ENCODE measurements around the gene THTPA.
"Not testable (repeated sequence)": the region's sequence is repeated elsewhere in the genome, so short reads cannot be mapped to it uniquely, and the experiment has no call there.

Gene THTPA

DNA sequence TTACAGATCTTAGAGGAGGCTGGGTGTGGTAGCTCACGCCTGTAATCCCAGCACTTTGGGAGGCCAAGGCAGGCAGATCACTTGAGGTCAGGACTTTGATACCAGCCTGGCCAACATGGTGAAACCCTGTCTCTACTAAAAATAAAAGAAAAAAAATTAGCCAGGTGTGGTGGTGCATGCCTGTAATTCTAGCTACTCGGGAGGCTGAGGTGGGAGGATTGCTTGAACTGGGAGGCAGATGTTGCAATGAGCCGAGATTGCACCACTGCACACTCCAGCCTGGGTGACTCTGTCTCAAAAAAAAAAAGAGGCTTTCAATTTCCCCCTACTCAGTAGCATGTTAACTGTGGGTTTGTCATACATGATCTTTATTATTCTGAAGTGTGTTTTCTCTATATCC is 38.1 kb downstream of the THTPA start:
- H4K8ac ChIP-seq (ENCODE audit: low read depth, low read length); H4K5ac ChIP-seq (ENCODE audit: low read length); H2BK5ac ChIP-seq (ENCODE audit: low read length); H3K4ac ChIP-seq (ENCODE audit: low read depth, low read length); H3K18ac ChIP-seq (ENCODE audit: low read length); H3K79me2 ChIP-seq (ENCODE audit: control insufficient read depth, insufficient read depth, low read length); H3K27me3 ChIP-seq (ENCODE audit: insufficient read depth, low read length, poor library complexity); H3K36me3 ChIP-seq (ENCODE audit: control insufficient read depth, insufficient read depth, low read length); H2BK120ac ChIP-seq (ENCODE audit: low read depth, low read length); H3K27ac ChIP-seq (ENCODE audit: low read depth, low read length); H3K23ac ChIP-seq (ENCODE audit: low read length); H2AK5ac ChIP-seq (ENCODE audit: low read length); H2BK15ac ChIP-seq (replicated peaks; ENCODE audit: low read depth); H3K56ac ChIP-seq (ENCODE audit: low read length); H3K4me2 ChIP-seq (ENCODE audit: low read length); H3K9ac ChIP-seq (ENCODE audit: low read length); DNase-seq; H3K4me3 ChIP-seq (ENCODE audit: low read length); H3K79me1 ChIP-seq (ENCODE audit: low read length); H3K4me1 ChIP-seq (ENCODE audit: control insufficient read depth, low read depth, low read length): not testable (repeated sequence)
- no CpG with 5 or more reads among the region's 3 CpGs for WGBS (ENCODE audit: extremely low coverage, insufficient coverage, low lambda C conversion rate)

DNA sequence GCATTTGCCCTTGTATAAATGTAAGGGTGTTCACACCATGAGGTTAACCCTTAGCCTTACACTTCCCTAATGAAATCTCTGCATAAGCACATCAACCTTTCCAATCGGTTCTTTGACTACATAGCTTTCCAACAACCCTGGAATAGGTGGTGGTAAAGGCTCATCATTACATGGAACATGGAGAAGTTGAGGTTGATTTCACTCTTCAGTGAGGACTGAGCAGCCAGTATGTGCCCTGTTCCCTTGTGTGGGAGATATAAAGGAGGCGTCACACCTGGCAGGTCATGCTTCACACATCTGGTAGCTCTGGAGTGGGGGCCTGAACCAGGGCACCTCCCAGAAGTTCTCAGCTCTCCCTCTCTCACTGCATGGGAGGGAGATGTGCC is 44.2 kb downstream of the THTPA start:
- H3K9ac ChIP-seq (ENCODE audit: low read length), result no peak overlapping the region
- H2BK5ac ChIP-seq (ENCODE audit: low read length), result no peak overlapping the region

DNA sequence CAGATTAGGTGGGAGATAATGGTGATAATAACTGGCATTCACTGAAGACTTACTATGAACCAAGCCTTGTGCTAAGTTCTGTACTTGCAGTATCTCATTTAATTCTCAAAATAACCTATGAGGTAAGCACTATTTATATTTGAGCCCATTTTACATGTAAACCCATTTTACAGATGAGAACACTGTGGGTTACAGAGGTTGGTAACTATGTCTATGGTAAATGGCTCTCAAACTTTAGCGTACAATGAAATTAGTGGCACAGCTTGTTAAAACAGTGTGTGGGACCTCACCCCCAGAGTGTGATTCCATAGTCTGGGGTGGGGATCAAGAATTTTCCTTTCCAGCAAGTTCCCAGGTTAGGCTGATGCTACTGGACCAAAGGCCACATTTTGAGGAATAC is 44.7 kb downstream of the THTPA start:
- no peak overlapping the region for H3K27ac ChIP-seq (ENCODE audit: low read depth, low read length)
- DNase-seq, result no peak
- no peak overlapping the region for H3K9ac ChIP-seq (ENCODE audit: low read length)
- H3K56ac ChIP-seq (ENCODE audit: low read length), result no peak overlapping the region
- no peak overlapping the region for H3K18ac ChIP-seq (ENCODE audit: low read length)
- no peak overlapping the region for H2BK120ac ChIP-seq (ENCODE audit: low read depth, low read length)
- H3K79me2 ChIP-seq (ENCODE audit: control insufficient read depth, insufficient read depth, low read length), result no peaks in the 10 kb centered on the region
- no peak overlapping the region for H2BK5ac ChIP-seq (ENCODE audit: low read length)
- H2AK5ac ChIP-seq (ENCODE audit: low read length), result no peak overlapping the region
- no peak overlapping the region for H3K4ac ChIP-seq (ENCODE audit: low read depth, low read length)
- H3K4me2 ChIP-seq (ENCODE audit: low read length), result no peak overlapping the region
- no peak overlapping the region for H3K4me3 ChIP-seq (ENCODE audit: low read length)
- no peaks in the 10 kb centered on the region for H3K27me3 ChIP-seq (ENCODE audit: insufficient read depth, low read length, poor library complexity)
- H2BK15ac ChIP-seq (replicated peaks; ENCODE audit: low read depth), result no peak overlapping the region
- no peaks in the 10 kb centered on the region for H3K36me3 ChIP-seq (ENCODE audit: control insufficient read depth, insufficient read depth, low read length)
- H3K79me1 ChIP-seq (ENCODE audit: low read length), result no peaks in the 10 kb centered on the region
- no peak overlapping the region for H4K8ac ChIP-seq (ENCODE audit: low read depth, low read length)
- H3K4me1 ChIP-seq (ENCODE audit: control insufficient read depth, low read depth, low read length), result no peaks in the 10 kb centered on the region
- no peak overlapping the region for H3K23ac ChIP-seq (ENCODE audit: low read length)
- H4K5ac ChIP-seq (ENCODE audit: low read length), result no peak overlapping the region
- no CpG with 5 or more reads among the region's 1 CpG for WGBS (ENCODE audit: extremely low coverage, insufficient coverage, low lambda C conversion rate)

More for the DNA sequence above, 44.2 kb downstream of the THTPA start:
- H2BK120ac ChIP-seq (ENCODE audit: low read depth, low read length), result no peak overlapping the region
- no peaks in the 10 kb centered on the region for H3K4me1 ChIP-seq (ENCODE audit: control insufficient read depth, low read depth, low read length)
- H3K79me1 ChIP-seq (ENCODE audit: low read length), result no peaks in the 10 kb centered on the region
- H3K4me2 ChIP-seq (ENCODE audit: low read length), result no peak overlapping the region
- no CpG with 5 or more reads among the region's 2 CpGs for WGBS (ENCODE audit: extremely low coverage, insufficient coverage, low lambda C conversion rate)
- no peak overlapping the region for H3K56ac ChIP-seq (ENCODE audit: low read length)
- no peak overlapping the region for H3K23ac ChIP-seq (ENCODE audit: low read length)
- no peak overlapping the region for H3K4me3 ChIP-seq (ENCODE audit: low read length)
- H3K18ac ChIP-seq (ENCODE audit: low read length), result no peak overlapping the region
- H3K36me3 ChIP-seq (ENCODE audit: control insufficient read depth, insufficient read depth, low read length), result no peaks in the 10 kb centered on the region
- no peak overlapping the region for H2BK15ac ChIP-seq (replicated peaks; ENCODE audit: low read depth)
- H3K27ac ChIP-seq (ENCODE audit: low read depth, low read length), result no peak overlapping the region
- no peaks in the 10 kb centered on the region for H3K27me3 ChIP-seq (ENCODE audit: insufficient read depth, low read length, poor library complexity)
- no peak overlapping the region for H3K4ac ChIP-seq (ENCODE audit: low read depth, low read length)
- H2AK5ac ChIP-seq (ENCODE audit: low read length), result no peak overlapping the region
- DNase-seq, result no peak
- no peak overlapping the region for H4K5ac ChIP-seq (ENCODE audit: low read length)
- no peak overlapping the region for H4K8ac ChIP-seq (ENCODE audit: low read depth, low read length)
- no peaks in the 10 kb centered on the region for H3K79me2 ChIP-seq (ENCODE audit: control insufficient read depth, insufficient read depth, low read length)

DNA sequence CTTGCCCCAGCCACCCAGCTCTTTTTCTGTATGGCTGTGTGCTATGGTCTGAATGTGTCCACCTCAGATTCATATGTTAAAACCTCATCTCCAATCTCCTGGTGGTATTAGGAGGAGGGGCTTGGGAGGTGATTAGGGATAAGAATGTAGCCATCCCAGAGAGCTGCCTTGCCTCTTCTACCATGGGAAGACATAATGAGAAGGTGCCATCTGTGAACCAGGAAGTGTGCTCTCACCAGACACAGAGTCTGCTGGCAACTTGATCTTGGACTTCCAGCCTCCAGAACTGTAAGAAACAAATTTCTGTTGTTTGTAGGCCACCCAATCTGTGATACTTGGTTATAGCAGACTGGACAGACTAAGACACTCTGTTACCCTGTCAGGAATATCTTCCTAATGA is 45.4 kb downstream of the THTPA start:
- Histone ChIP-seq H2BK5ac (ENCODE audit: low read length) (no peak overlapping the region), H4K8ac (ENCODE audit: low read depth, low read length) (no peak overlapping the region), H2AK5ac (ENCODE audit: low read length) (no peak overlapping the region), H3K79me1 (ENCODE audit: low read length) (no peaks in the 10 kb centered on the region), H4K5ac (ENCODE audit: low read length) (no peak overlapping the region), H2BK15ac (replicated peaks; ENCODE audit: low read depth) (no peak overlapping the region), H3K4ac (ENCODE audit: low read depth, low read length) (no peak overlapping the region), H2BK120ac (ENCODE audit: low read depth, low read length) (no peak overlapping the region), H3K18ac (ENCODE audit: low read length) (no peak overlapping the region), H3K79me2 (ENCODE audit: control insufficient read depth, insufficient read depth, low read length) (no peaks in the 10 kb centered on the region), H3K9ac (ENCODE audit: low read length) (no peak overlapping the region), H3K56ac (ENCODE audit: low read length) (no peak overlapping the region), H3K4me1 (ENCODE audit: control insufficient read depth, low read depth, low read length) (no peaks in the 10 kb centered on the region), H3K23ac (ENCODE audit: low read length) (no peak overlapping the region), H3K27ac (ENCODE audit: low read depth, low read length) (no peak overlapping the region), H3K27me3 (ENCODE audit: insufficient read depth, low read length, poor library complexity) (no peaks in the 10 kb centered on the region), H3K36me3 (ENCODE audit: control insufficient read depth, insufficient read depth, low read length) (no peaks in the 10 kb centered on the region), H3K4me2 (ENCODE audit: low read length) (no peak overlapping the region), H3K4me3 (ENCODE audit: low read length) (no peak overlapping the region)
- DNase-seq, result no peak

DNA sequence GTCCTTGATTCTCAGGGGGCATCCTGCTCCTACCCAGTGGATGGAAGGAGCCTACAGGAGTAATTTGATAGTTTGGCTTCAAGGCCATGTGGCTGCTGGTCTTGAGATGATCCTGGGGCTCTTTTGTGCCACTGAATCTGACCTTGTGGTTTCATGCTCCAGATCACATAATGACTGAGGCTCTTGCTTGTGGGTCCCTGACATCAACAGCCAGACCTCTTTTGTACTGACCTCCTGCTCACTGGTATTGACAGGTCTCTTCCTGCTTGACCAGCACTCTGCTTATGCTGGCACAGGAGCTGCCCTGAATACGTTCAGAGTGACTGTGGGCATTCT is 45.7 kb downstream of the THTPA start:
- H3K4me3 ChIP-seq (ENCODE audit: low read length), result no peak overlapping the region
- H3K4me2 ChIP-seq (ENCODE audit: low read length), result no peak overlapping the region
- H3K18ac ChIP-seq (ENCODE audit: low read length), result no peak overlapping the region
- no peak overlapping the region for H2BK15ac ChIP-seq (replicated peaks; ENCODE audit: low read depth)
- no peak overlapping the region for H3K9ac ChIP-seq (ENCODE audit: low read length)
- H3K36me3 ChIP-seq (ENCODE audit: control insufficient read depth, insufficient read depth, low read length), result no peaks in the 10 kb centered on the region
- no peaks in the 10 kb centered on the region for H3K79me1 ChIP-seq (ENCODE audit: low read length)
- H4K5ac ChIP-seq (ENCODE audit: low read length), result no peak overlapping the region
- no peak overlapping the region for H2BK5ac ChIP-seq (ENCODE audit: low read length)
- no peaks in the 10 kb centered on the region for H3K4me1 ChIP-seq (ENCODE audit: control insufficient read depth, low read depth, low read length)
- H3K27ac ChIP-seq (ENCODE audit: low read depth, low read length), result no peak overlapping the region
- no peak overlapping the region for H3K23ac ChIP-seq (ENCODE audit: low read length)
- H4K8ac ChIP-seq (ENCODE audit: low read depth, low read length), result no peak overlapping the region
- no peak overlapping the region for H2BK120ac ChIP-seq (ENCODE audit: low read depth, low read length)
- WGBS (ENCODE audit: extremely low coverage, insufficient coverage, low lambda C conversion rate), result no CpG with 5 or more reads among the region's 1 CpG
- H3K56ac ChIP-seq (ENCODE audit: low read length), result no peak overlapping the region
- H2AK5ac ChIP-seq (ENCODE audit: low read length), result no peak overlapping the region
- DNase-seq, result no peak
- no peak overlapping the region for H3K4ac ChIP-seq (ENCODE audit: low read depth, low read length)
- H3K79me2 ChIP-seq (ENCODE audit: control insufficient read depth, insufficient read depth, low read length), result no peaks in the 10 kb centered on the region
- H3K27me3 ChIP-seq (ENCODE audit: insufficient read depth, low read length, poor library complexity), result no peaks in the 10 kb centered on the region

DNA sequence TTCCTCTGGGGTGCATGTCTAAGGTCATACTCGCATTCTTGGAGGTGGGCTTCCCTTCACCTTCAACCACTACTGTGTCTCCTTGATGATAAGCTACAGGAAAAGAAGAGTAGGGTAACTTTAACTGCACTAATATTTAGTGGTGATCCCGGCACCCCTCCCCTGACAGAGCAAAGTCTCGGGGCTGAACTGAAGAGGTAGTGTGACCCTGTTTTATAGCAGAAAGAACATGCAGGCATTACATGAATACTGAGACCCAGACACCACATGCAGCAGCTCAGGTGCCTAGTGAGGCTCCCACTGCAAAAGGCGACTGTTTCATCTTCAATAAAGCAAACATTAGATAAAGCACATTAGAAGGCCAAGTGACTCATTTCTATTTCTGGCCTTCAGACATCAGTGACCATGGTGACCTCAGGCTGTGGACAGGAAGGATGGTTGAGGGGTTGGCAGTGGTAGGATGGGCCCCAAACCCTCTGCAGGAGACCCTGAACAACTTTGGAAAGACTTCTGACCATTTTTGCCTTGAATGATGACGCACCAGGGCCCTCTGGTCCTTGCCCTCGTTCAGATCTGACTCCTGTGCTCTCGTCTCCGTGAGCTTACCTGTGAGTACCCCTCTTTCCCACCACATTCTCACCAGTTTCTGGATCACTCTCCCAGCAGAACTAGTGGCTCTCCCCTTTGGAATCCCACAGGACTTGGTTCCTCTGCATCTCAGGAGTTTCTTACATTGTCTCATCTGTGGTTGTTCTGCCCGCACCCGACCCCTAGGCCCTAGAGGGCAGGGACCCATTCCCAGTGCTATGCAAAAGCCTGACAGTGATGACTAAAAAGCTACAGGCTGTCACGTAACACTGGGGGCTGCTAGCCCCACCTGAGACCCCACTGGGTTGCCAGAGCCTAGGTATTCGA is 46.4 kb downstream of the THTPA start:
- no peaks in the 10 kb centered on the region for H3K79me1 ChIP-seq (ENCODE audit: low read length)
- WGBS (ENCODE audit: extremely low coverage, insufficient coverage, low lambda C conversion rate), result no CpG with 5 or more reads among the region's 12 CpGs
- no peaks in the 10 kb centered on the region for H3K79me2 ChIP-seq (ENCODE audit: control insufficient read depth, insufficient read depth, low read length)
- H4K5ac ChIP-seq (ENCODE audit: low read length), result no peak overlapping the region
- H3K9ac ChIP-seq (ENCODE audit: low read length), result no peak overlapping the region
- no peaks in the 10 kb centered on the region for H3K27me3 ChIP-seq (ENCODE audit: insufficient read depth, low read length, poor library complexity)
- H3K56ac ChIP-seq (ENCODE audit: low read length), result no peak overlapping the region
- H3K23ac ChIP-seq (ENCODE audit: low read length), result no peak overlapping the region
- no peaks in the 10 kb centered on the region for H3K4me1 ChIP-seq (ENCODE audit: control insufficient read depth, low read depth, low read length)
- no peak overlapping the region for H3K4me2 ChIP-seq (ENCODE audit: low read length)
- no peak overlapping the region for H3K4ac ChIP-seq (ENCODE audit: low read depth, low read length)
- H3K36me3 ChIP-seq (ENCODE audit: control insufficient read depth, insufficient read depth, low read length), result no peaks in the 10 kb centered on the region
- no peak overlapping the region for H2AK5ac ChIP-seq (ENCODE audit: low read length)
- H2BK15ac ChIP-seq (replicated peaks; ENCODE audit: low read depth), result no peak overlapping the region
- no peak overlapping the region for H3K4me3 ChIP-seq (ENCODE audit: low read length)
- no peak overlapping the region for H2BK5ac ChIP-seq (ENCODE audit: low read length)
- H2BK120ac ChIP-seq (ENCODE audit: low read depth, low read length), result no peak overlapping the region
- no peak overlapping the region for H4K8ac ChIP-seq (ENCODE audit: low read depth, low read length)
- no peak for DNase-seq
- H3K27ac ChIP-seq (ENCODE audit: low read depth, low read length), result no peak overlapping the region
- no peak overlapping the region for H3K18ac ChIP-seq (ENCODE audit: low read length)
